ENCODE data around the gene LTN1. TPM values are rescaled to one million over a fixed set of nuclear protein-coding genes. Genes with fewer than 3 reads are reported as not detected.
A peak's percentile ranks its signal among the peaks of the same experiment; 100 is the strongest.

Gene LTN1
- total and polyA plus RNA-seq, 2 of the 13 experiments (the other 11 are each of a cell fraction or from before 2014, with no cell fraction given): 6.7 to 24.6 TPM

DNA sequence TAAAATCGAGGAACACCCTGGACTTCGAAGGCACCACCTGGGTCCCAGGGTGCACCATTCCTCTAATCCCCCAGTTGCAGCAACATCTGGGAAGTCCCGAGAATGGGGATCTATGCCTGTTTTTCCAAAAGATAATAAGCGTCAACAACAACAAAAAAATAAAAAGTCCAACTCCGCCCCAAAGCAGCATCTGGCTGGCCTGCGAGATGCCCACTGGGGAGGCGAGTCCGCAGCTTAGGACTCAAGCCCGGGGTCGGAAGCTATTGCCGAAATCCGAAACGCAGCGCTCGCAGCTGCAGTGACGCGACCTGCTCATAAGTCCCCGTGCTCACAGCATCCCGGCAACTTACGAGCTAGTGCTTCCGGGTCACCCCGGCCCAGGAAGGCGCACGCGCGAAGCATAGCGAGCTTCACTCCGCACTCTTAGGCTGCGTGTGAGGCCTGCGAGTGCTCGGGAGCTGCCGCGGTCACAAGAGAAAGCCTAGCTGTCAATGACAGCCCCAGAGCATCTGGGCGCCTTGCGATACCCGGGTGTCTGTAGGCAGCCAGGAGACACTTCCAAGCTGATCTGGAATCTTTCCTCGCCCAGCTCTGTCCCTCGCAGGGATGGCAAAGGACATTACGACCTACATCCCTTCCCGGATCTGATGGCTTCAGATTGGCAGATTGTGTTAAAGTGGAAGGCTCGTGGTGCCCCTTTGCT is 9.9 kb upstream of the LTN1 start (continued):
- TF ChIP-seq, protein P1, sequence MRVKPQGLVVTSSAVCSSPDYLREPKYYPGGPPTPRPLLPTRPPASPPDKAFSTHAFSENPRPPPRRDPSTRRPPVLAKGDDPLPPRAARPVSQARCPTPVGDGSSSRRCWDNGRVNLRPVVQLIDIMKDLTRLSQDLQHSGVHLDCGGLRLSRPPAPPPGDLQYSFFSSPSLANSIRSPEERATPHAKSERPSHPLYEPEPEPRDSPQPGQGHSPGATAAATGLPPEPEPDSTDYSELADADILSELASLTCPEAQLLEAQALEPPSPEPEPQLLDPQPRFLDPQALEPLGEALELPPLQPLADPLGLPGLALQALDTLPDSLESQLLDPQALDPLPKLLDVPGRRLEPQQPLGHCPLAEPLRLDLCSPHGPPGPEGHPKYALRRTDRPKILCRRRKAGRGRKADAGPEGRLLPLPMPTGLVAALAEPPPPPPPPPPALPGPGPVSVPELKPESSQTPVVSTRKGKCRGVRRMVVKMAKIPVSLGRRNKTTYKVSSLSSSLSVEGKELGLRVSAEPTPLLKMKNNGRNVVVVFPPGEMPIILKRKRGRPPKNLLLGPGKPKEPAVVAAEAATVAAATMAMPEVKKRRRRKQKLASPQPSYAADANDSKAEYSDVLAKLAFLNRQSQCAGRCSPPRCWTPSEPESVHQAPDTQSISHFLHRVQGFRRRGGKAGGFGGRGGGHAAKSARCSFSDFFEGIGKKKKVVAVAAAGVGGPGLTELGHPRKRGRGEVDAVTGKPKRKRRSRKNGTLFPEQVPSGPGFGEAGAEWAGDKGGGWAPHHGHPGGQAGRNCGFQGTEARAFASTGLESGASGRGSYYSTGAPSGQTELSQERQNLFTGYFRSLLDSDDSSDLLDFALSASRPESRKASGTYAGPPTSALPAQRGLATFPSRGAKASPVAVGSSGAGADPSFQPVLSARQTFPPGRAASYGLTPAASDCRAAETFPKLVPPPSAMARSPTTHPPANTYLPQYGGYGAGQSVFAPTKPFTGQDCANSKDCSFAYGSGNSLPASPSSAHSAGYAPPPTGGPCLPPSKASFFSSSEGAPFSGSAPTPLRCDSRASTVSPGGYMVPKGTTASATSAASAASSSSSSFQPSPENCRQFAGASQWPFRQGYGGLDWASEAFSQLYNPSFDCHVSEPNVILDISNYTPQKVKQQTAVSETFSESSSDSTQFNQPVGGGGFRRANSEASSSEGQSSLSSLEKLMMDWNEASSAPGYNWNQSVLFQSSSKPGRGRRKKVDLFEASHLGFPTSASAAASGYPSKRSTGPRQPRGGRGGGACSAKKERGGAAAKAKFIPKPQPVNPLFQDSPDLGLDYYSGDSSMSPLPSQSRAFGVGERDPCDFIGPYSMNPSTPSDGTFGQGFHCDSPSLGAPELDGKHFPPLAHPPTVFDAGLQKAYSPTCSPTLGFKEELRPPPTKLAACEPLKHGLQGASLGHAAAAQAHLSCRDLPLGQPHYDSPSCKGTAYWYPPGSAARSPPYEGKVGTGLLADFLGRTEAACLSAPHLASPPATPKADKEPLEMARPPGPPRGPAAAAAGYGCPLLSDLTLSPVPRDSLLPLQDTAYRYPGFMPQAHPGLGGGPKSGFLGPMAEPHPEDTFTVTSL (CRISPR knock-in tag; IDR thresholded peaks at IDR 0.05; ENCODE audit: borderline replicate concordance): 0 out of 2 replicates have a peak, but pooled peaks have one; percentile 51
- TF ChIP-seq ZC3H13 (CRISPR knock-in tag; IDR thresholded peaks at IDR 0.05): no peak
- TF ChIP-seq, protein P2, sequence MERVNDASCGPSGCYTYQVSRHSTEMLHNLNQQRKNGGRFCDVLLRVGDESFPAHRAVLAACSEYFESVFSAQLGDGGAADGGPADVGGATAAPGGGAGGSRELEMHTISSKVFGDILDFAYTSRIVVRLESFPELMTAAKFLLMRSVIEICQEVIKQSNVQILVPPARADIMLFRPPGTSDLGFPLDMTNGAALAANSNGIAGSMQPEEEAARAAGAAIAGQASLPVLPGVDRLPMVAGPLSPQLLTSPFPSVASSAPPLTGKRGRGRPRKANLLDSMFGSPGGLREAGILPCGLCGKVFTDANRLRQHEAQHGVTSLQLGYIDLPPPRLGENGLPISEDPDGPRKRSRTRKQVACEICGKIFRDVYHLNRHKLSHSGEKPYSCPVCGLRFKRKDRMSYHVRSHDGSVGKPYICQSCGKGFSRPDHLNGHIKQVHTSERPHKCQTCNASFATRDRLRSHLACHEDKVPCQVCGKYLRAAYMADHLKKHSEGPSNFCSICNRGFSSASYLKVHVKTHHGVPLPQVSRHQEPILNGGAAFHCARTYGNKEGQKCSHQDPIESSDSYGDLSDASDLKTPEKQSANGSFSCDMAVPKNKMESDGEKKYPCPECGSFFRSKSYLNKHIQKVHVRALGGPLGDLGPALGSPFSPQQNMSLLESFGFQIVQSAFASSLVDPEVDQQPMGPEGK (CRISPR knock-in tag; IDR thresholded peaks at IDR 0.05): peak; percentile 44; the same call in 1 of the 2 replicates
- TF ChIP-seq, protein P3, sequence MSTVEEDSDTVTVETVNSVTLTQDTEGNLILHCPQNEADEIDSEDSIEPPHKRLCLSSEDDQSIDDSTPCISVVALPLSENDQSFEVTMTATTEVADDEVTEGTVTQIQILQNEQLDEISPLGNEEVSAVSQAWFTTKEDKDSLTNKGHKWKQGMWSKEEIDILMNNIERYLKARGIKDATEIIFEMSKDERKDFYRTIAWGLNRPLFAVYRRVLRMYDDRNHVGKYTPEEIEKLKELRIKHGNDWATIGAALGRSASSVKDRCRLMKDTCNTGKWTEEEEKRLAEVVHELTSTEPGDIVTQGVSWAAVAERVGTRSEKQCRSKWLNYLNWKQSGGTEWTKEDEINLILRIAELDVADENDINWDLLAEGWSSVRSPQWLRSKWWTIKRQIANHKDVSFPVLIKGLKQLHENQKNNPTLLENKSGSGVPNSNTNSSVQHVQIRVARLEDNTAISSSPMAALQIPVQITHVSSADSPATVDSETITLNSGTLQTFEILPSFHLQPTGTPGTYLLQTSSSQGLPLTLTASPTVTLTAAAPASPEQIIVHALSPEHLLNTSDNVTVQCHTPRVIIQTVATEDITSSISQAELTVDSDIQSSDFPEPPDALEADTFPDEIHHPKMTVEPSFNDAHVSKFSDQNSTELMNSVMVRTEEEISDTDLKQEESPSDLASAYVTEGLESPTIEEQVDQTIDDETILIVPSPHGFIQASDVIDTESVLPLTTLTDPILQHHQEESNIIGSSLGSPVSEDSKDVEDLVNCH (CRISPR knock-in tag; IDR thresholded peaks at IDR 0.05): no peak
- no peak for TF ChIP-seq ADNP (CRISPR knock-in tag; IDR thresholded peaks at IDR 0.05)
- TF ChIP-seq SMAD1 (CRISPR knock-in tag; IDR thresholded peaks at IDR 0.05; ENCODE audit: borderline replicate concordance, low read depth): peak; percentile 36; the same call in 1 of the 2 replicates
- 0 out of 2 replicates have a peak, but pooled peaks have one; percentile 29 for TF ChIP-seq ZNF678 (CRISPR knock-in tag; IDR thresholded peaks at IDR 0.05)
- TF ChIP-seq, protein P4, sequence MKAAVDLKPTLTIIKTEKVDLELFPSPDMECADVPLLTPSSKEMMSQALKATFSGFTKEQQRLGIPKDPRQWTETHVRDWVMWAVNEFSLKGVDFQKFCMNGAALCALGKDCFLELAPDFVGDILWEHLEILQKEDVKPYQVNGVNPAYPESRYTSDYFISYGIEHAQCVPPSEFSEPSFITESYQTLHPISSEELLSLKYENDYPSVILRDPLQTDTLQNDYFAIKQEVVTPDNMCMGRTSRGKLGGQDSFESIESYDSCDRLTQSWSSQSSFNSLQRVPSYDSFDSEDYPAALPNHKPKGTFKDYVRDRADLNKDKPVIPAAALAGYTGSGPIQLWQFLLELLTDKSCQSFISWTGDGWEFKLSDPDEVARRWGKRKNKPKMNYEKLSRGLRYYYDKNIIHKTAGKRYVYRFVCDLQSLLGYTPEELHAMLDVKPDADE (CRISPR knock-in tag; IDR thresholded peaks at IDR 0.05): no peak
- TF ChIP-seq TEAD3 (CRISPR knock-in tag; optimal IDR thresholded peaks at IDR 0.05; ENCODE audit: borderline replicate concordance): peak; percentile 68
- 0 out of 2 replicates have a peak, but pooled peaks have one; percentile 37 for TF ChIP-seq SSRP1 (CRISPR knock-in tag; IDR thresholded peaks at IDR 0.05)
- TF ChIP-seq, protein P5, sequence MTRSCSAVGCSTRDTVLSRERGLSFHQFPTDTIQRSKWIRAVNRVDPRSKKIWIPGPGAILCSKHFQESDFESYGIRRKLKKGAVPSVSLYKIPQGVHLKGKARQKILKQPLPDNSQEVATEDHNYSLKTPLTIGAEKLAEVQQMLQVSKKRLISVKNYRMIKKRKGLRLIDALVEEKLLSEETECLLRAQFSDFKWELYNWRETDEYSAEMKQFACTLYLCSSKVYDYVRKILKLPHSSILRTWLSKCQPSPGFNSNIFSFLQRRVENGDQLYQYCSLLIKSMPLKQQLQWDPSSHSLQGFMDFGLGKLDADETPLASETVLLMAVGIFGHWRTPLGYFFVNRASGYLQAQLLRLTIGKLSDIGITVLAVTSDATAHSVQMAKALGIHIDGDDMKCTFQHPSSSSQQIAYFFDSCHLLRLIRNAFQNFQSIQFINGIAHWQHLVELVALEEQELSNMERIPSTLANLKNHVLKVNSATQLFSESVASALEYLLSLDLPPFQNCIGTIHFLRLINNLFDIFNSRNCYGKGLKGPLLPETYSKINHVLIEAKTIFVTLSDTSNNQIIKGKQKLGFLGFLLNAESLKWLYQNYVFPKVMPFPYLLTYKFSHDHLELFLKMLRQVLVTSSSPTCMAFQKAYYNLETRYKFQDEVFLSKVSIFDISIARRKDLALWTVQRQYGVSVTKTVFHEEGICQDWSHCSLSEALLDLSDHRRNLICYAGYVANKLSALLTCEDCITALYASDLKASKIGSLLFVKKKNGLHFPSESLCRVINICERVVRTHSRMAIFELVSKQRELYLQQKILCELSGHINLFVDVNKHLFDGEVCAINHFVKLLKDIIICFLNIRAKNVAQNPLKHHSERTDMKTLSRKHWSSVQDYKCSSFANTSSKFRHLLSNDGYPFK (CRISPR knock-in tag; IDR thresholded peaks at IDR 0.05; ENCODE audit: borderline replicate concordance): peak; percentile 75; the same call in 1 of the 2 replicates
- TF ChIP-seq, protein P6, sequence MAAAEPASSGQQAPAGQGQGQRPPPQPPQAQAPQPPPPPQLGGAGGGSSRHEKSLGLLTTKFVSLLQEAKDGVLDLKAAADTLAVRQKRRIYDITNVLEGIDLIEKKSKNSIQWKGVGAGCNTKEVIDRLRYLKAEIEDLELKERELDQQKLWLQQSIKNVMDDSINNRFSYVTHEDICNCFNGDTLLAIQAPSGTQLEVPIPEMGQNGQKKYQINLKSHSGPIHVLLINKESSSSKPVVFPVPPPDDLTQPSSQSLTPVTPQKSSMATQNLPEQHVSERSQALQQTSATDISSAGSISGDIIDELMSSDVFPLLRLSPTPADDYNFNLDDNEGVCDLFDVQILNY (CRISPR knock-in tag; conservative IDR thresholded peaks at IDR 0.05): no peak

Data from HepG2 (cell line).